HG02884 (cell line): ENCODE data around the gene KIF4A.

Experiments used
- ATAC-seq: cut with Tn5 transposase; IDR thresholded peaks from one replicate; pipeline ENCODE4 v1.9.1; 2021; ENCODE audit warnings: mild to moderate bottlenecking, moderate library complexity; ENCODE audit not compliant: unreplicated experiment

KIF4A gene

GRCh38 chrX:70434914-70435586, 145.1 kb downstream of the KIF4A start:
- ATAC-seq, result no peak

GRCh38 chrX:70436343-70436742, 146.4 kb downstream of the KIF4A start:
- no peak for ATAC-seq

GRCh38 chrX:70437011-70437410, 147.1 kb downstream of the KIF4A start:
- ATAC-seq, result no peak

- no peak for ATAC-seq
These were observed 148.2 kb downstream of the KIF4A start for GRCh38 chrX:70437921-70438665.

- no peak for ATAC-seq
These were observed 149.1 kb downstream of the KIF4A start for GRCh38 chrX:70439016-70439415.

GRCh38 chrX:70442224-70442623, 152.3 kb downstream of the KIF4A start:
- no peak for ATAC-seq

GRCh38 chrX:70444326-70444945, 154.5 kb downstream of the KIF4A start, which contains the start of gene DLG3:
DLG3 (plus strand) TSS chrX:70444835; CDS start chrX:70445202, 367 bp downstream.
- no peak for ATAC-seq

GRCh38 chrX:70444946-70445656, 155.2 kb downstream of the KIF4A start:
- ATAC-seq, result no peak

- ATAC-seq, result no peak
These were observed 156.0 kb downstream of the KIF4A start for GRCh38 chrX:70445951-70446350.

GRCh38 chrX:70446380-70447350, 156.8 kb downstream of the KIF4A start:
- no peak for ATAC-seq

- no peak for ATAC-seq
These were observed 159.6 kb downstream of the KIF4A start for GRCh38 chrX:70449457-70449966.

GRCh38 chrX:70452143-70452733, 162.3 kb downstream of the KIF4A start:
- peak; percentile 34 for ATAC-seq

GRCh38 chrX:70453024-70453618, 163.2 kb downstream of the KIF4A start:
- no peak for ATAC-seq

GRCh38 chrX:70454441-70455365, 164.8 kb downstream of the KIF4A start:
- ATAC-seq, result peak; percentile 33

- ATAC-seq, result peak; percentile 40
These were observed 165.7 kb downstream of the KIF4A start for GRCh38 chrX:70455366-70456202.

- ATAC-seq, result peak; percentile 35
These were observed 166.4 kb downstream of the KIF4A start for GRCh38 chrX:70456256-70456655.

- no peak for ATAC-seq
These were observed 171.1 kb downstream of the KIF4A start for GRCh38 chrX:70461026-70461425.
